Body of pancreas (tissue), 4 donors: ENCODE data around the gene MYO1E. TPM values are rescaled to one million over a fixed set of nuclear protein-coding genes. Genes with fewer than 3 reads are reported as not detected.

Source experiments
- ATAC-seq: fragments of 150-250 bp; one replicate; pipeline ENCODE4 v1.9.1; 2016
- DNase-seq, 4 donors: peaks; one replicate each; pipeline ENCODE4 v3.0.0-alpha.2; 2019
- H3K27ac ChIP-seq, 4 donors: fragments of 200-600 bp; sonication (generic); 1 replicate in 3 of 4; 2 replicates in 1 of 4; pipeline versions ENCODE4 v1.5.1 to v1.6.1; 2016 to 2019; ENCODE audit warnings: mild to moderate bottlenecking in 1 of 4, mixed read lengths in 1 of 4, moderate library complexity in 1 of 4
- H3K27me3 ChIP-seq, 2 donors: fragments of 200-600 bp; sonication (generic); one replicate each; pipeline ENCODE4 v1.6.0; 2016; ENCODE audit warnings: mild to moderate bottlenecking in 1 of 2
- H3K36me3 ChIP-seq, 2 donors: fragments of 200-600 bp; sonication (generic); replicated peaks in 1 of 2; 2 replicates each; pipeline ENCODE4 v1.5.1; 2016; ENCODE audit warnings: low read depth in 2 of 2; ENCODE audit not compliant: insufficient read depth in 1 of 2
- H3K4me1 ChIP-seq: fragments of 200-600 bp; sonication (generic); one replicate; pipeline ENCODE4 v1.6.0; 2016
- H3K4me3 ChIP-seq, 2 donors: fragments of 200-600 bp; sonication (generic); 1 replicate in 1 of 2; 2 replicates in 1 of 2; pipeline ENCODE4 v1.5.1; 2016 to 2019
- H3K9me3 ChIP-seq, 3 donors: fragments of 200-600 bp; sonication (generic); 1 replicate in 2 of 3; 2 replicates in 1 of 3; pipeline ENCODE4 v1.5.1; 2016
- POLR2A ChIP-seq, 3 donors: fragments of 450-650 bp; IDR thresholded peaks; one replicate each; pipeline ENCODE4 v1.6.1; 2016; ENCODE audit warnings: antibody characterized with exemption in 3 of 3, mild to moderate bottlenecking in 2 of 3
- WGBS, 2 donors: methylation state at CpG; one replicate each; pipeline ENCODE4 v1.1.5; 2017; 5-methylcytosine and 5-hydroxymethylcytosine counted together
- intact Hi-C: fragments of 100-400 bp; cut with DNase I; formaldehyde crosslinking; loops from one replicate; pipeline ENCODE4 v1.15.1; 2023
- total RNA-seq, 2 donors: library from RNA; depleted of rRNA; stranded (reverse); fragments of >200 nt; gene quantifications; one replicate each; pipeline ENCODE4 v1.1.0, GENCODE V29; 2016
- TF ChIP-seq, protein P1 (sequence below), 7 experiments: fragments of 450-650 bp in 4 of 7; fragments of 200-600 bp in 3 of 7; sonication (generic) in 3 of 7; IDR thresholded peaks; one replicate each; pipeline ENCODE4 v1.5.1; 2016 to 2019; ENCODE audit warnings: antibody characterized with exemption in 7 of 7

MYO1E gene
- total RNA-seq = 10 to 100 TPM; 14.0 to 48.5 TPM

DNA sequence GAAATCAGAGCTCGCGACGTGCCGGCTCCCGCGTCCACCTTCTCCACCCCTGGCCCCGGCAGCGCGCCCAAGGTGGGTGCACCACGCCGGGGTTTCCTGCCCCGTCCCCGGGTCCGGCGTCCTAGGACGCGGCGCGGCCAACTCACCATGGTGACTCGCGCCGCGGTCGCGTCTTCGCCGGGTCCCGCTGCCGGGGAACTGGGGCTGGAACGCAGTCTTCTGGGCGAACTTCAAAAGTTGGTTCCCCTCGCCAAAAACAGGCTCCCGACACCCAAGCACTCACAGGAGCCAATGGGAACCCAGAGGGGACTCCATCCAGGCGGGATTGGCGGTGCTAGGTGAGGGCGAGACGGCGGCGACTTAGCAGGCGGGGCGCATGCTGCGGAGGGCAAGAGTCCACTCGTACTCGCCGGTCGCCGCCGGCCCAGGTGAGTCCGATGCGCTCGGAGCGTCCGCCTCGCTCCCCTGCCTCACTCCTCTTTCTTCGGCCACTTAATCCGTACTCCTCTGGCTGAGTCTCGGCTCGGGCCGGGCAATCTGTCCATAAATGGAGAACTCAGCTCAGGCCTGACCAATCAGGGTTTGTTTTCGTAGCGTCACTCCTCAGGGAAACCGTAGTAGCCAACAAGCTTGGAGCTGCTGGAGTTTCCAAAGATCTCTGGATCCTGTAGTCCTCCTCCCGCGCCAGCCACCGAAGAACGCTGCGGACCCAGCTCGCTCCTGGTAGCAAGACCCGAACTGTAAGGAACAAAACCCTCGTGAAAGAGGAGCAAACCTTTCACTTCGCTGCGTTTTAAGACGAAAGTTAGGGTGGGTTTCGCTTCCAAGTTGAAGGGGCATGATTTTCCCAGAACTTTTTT lies at the start of gene MYO1E:
Gene MYO1E, minus strand, starts transcription at position 520 of the 860 bp plus-strand sequence. Its CDS starts 371 bp downstream, at position 149.
- 0% methylated on average over 11 to 73 of the region's 74 CpGs for WGBS, 2 donors
- peak within 1 kb of the TSS; percentile 86 to 96 for H3K4me3 ChIP-seq
- intact Hi-C loops = no loop called here

DNA sequence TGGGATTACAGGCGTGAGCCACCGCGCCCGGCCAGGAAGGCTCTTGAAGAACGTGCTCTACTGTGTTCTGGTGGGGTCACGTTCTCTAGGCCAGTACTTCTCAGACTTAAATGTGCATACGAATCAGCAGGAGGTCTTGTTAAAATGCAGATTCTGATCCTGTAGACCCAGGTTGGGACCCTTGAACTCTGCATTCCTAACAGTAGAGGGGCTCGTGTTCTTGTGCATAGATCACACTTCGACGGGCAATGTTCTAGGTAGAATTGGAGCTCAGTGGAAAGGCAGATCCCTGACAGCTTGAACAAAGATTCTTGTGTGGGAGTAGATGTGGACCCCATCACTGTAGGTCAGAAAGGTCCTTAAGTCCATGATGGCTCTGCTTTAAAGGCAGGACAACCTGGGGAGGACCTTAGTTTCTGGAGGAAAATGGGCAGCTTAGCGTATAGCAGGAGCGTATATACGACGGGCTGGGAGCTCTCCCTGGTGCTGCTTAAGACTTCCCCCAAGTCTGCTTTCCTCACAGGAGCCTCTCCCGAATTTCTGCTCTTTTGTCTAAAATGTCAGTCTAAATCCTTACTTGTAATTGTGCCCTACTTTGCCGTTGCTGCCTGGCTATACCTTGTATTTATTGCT lies 48.4 kb upstream of the MYO1E start:
- Histone ChIP-seq H3K4me3 (no peak overlapping the region), H3K9me3 (no peaks in the 10 kb centered on the region), H3K27me3 (no peaks in the 10 kb centered on the region), H3K36me3 (no peaks in the 10 kb centered on the region), H3K4me1 (no peaks in the 10 kb centered on the region), H3K27ac (no peak overlapping the region)
- intact Hi-C loops = no loop called here
- ATAC-seq (no peak), DNase-seq (no peak)
- TF ChIP-seq POLR2A (IDR thresholded peaks at IDR 0.05) = no peak
- TF ChIP-seq, protein P1, sequence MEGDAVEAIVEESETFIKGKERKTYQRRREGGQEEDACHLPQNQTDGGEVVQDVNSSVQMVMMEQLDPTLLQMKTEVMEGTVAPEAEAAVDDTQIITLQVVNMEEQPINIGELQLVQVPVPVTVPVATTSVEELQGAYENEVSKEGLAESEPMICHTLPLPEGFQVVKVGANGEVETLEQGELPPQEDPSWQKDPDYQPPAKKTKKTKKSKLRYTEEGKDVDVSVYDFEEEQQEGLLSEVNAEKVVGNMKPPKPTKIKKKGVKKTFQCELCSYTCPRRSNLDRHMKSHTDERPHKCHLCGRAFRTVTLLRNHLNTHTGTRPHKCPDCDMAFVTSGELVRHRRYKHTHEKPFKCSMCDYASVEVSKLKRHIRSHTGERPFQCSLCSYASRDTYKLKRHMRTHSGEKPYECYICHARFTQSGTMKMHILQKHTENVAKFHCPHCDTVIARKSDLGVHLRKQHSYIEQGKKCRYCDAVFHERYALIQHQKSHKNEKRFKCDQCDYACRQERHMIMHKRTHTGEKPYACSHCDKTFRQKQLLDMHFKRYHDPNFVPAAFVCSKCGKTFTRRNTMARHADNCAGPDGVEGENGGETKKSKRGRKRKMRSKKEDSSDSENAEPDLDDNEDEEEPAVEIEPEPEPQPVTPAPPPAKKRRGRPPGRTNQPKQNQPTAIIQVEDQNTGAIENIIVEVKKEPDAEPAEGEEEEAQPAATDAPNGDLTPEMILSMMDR (IDR thresholded peaks at IDR 0.05) = no peak
- WGBS, 2 donors = 45 to 60% methylated on average over 6 to 10 of the region's 16 CpGs

More for the DNA sequence above, at the start of gene MYO1E:
- DNase-seq (peak; percentile 88 to 96 (median 94)), ATAC-seq (peak; percentile 91)
- no peaks in the 10 kb centered on the region for H3K27me3 ChIP-seq
- no peaks in the 10 kb centered on the region for H3K36me3 ChIP-seq
- H3K9me3 ChIP-seq = no peaks in the 10 kb centered on the region
- peak within 1 kb of the TSS; percentile 96 to 98 (median 97) for H3K27ac ChIP-seq
- H3K4me1 ChIP-seq = peaks cover 11% of the 10 kb centered on the region
- peak; percentile 95 to 98 (median 98) for TF ChIP-seq POLR2A (IDR thresholded peaks at IDR 0.05)
- TF ChIP-seq, protein P1 (IDR thresholded peaks at IDR 0.05) = no peak

DNA sequence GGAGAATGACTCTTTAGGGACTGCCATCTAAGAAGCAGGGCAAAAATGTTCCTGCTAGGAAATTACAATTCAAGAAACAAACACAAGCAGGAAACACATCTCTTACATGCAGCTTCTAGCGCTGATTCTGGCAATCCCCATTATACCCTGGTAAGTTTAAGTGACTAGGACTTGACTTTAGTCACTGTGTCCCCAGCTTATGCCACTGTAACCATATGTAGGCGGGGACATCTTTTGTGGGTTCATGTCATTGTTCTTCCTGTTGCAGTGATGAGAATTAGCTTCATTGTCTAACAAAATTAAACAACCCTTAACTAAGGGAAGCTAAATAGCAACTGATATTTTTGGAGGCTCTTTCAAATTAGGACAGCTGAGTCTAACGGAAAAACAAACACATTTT lies 47.4 kb upstream of the MYO1E start:
- H3K9me3 ChIP-seq = no peaks in the 10 kb centered on the region
- no peak overlapping the region for H3K27ac ChIP-seq
- intact Hi-C loops = no loop called here
- H3K4me1 ChIP-seq = no peaks in the 10 kb centered on the region
- no peaks in the 10 kb centered on the region for H3K36me3 ChIP-seq
- DNase-seq (no peak), ATAC-seq (no peak)
- no peak for TF ChIP-seq POLR2A (IDR thresholded peaks at IDR 0.05)
- TF ChIP-seq, protein P1 (IDR thresholded peaks at IDR 0.05) = no peak
- no peak overlapping the region for H3K4me3 ChIP-seq
- H3K27me3 ChIP-seq = no peaks in the 10 kb centered on the region
- 77 to 86% methylated on average over 3 of the region's 3 CpGs for WGBS, 2 donors

DNA sequence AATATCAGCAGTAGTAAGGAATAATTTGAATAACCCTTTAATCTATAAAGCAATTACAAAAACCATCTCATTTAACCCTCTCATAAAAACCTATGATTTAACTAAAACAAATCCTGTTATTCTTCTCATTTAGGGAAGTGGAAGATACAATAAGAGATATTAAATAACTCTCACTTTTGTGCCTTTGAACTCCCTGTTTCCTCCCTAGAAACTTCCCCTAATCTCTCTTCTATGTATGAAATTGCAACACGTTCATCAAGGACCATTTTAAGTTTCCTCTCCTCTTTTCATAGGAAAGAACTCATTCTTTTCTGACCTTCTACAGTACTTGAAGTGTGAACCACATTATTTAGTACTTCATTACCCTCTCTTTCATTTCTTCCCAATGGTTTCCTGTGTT lies 46.5 kb upstream of the MYO1E start:
- 54 to 76% methylated on average over 1 of the region's 1 CpG for WGBS, 2 donors
- DNase-seq (no peak), ATAC-seq (no peak)
- H3K36me3 ChIP-seq = no peaks in the 10 kb centered on the region
- H3K4me3 ChIP-seq = no peak overlapping the region
- H3K27me3 ChIP-seq = no peaks in the 10 kb centered on the region
- H3K9me3 ChIP-seq = no peaks in the 10 kb centered on the region
- TF ChIP-seq POLR2A (IDR thresholded peaks at IDR 0.05) = no peak
- TF ChIP-seq, protein P1 (IDR thresholded peaks at IDR 0.05) = no peak
- H3K4me1 ChIP-seq = no peaks in the 10 kb centered on the region
- no peak overlapping the region for H3K27ac ChIP-seq
- intact Hi-C loops = no loop called here
